CD14-positive monocyte (primary cell): ENCODE measurements around the gene KCNMA1. TPM values are rescaled to one million over a fixed set of nuclear protein-coding genes. Genes with fewer than 3 reads are reported as not detected.

Experiments
- DNase-seq, 3 donors: peaks; one replicate each; pipeline ENCODE4 v3.0.0-alpha.2; 2011 to 2022
- H2AFZ ChIP-seq: 2 replicates; pipeline ENCODE4 v1.6.0; 2012; ENCODE audit warnings: mild to moderate bottlenecking, low read depth, low read length, inconsistent platforms; ENCODE audit not compliant: insufficient read depth, poor library complexity, severe bottlenecking
- H3K27ac ChIP-seq, 2 donors: 1 replicate in 1 of 2; 2 replicates in 1 of 2; pipeline ENCODE4 v1.5.1; 2012 to 2013; ENCODE audit warnings: low read length in 2 of 2, control low read depth in 1 of 2, inconsistent platforms in 1 of 2, low read depth in 1 of 2, mild to moderate bottlenecking in 1 of 2
- H3K27me3 ChIP-seq, 2 donors: one replicate each; pipeline versions ENCODE4 v1.6.0 to v1.6.1; 2011 to 2013; ENCODE audit warnings: low read length in 2 of 2; ENCODE audit not compliant: control insufficient read depth in 2 of 2, insufficient read depth in 2 of 2
- H3K36me3 ChIP-seq, 2 donors: replicated peaks in 1 of 2; 1 replicate in 1 of 2; 2 replicates in 1 of 2; pipeline versions ENCODE4 v1.5.1 to v1.6.1; 2012 to 2013; ENCODE audit warnings: low read length in 2 of 2, control low read depth in 1 of 2, inconsistent platforms in 1 of 2, mild to moderate bottlenecking in 1 of 2; ENCODE audit not compliant: insufficient read depth in 2 of 2, control insufficient read depth in 1 of 2
- H3K4me1 ChIP-seq, 2 donors: 1 replicate in 1 of 2; 2 replicates in 1 of 2; pipeline versions ENCODE4 v1.5.1 to v1.6.1; 2012 to 2013; ENCODE audit warnings: low read length in 2 of 2, control low read depth in 1 of 2, inconsistent platforms in 1 of 2, mild to moderate bottlenecking in 1 of 2, moderate library complexity in 1 of 2; ENCODE audit not compliant: insufficient read depth in 2 of 2, control insufficient read depth in 1 of 2
- H3K4me2 ChIP-seq: replicated peaks from 2 replicates; pipeline ENCODE3; 2012; ENCODE audit warnings: low read length, moderate library complexity, mild to moderate bottlenecking; ENCODE audit not compliant: poor library complexity, severe bottlenecking; ENCODE audit errors: extremely low read depth
- H3K4me3 ChIP-seq, 3 experiments: fragments of 200-600 bp in 1 of 3; sonication (generic) in 1 of 3; replicated peaks in 1 of 3; 1 replicate in 2 of 3; 2 replicates in 1 of 3; pipeline ENCODE4 v1.5.1; 2011 to 2013; ENCODE audit warnings: low read length in 3 of 3, mild to moderate bottlenecking in 3 of 3, control low read depth in 2 of 3, low read depth in 2 of 3, inconsistent platforms in 1 of 3, moderate library complexity in 1 of 3
- H3K79me2 ChIP-seq: 2 replicates; pipeline ENCODE4 v1.6.0; 2012; ENCODE audit warnings: mild to moderate bottlenecking, control low read depth, inconsistent platforms, low read length, moderate library complexity; ENCODE audit not compliant: insufficient read depth
- H3K9ac ChIP-seq: 2 replicates; pipeline ENCODE4 v1.6.0; 2017; ENCODE audit warnings: low read length, mild to moderate bottlenecking; ENCODE audit not compliant: insufficient read depth, poor library complexity, severe bottlenecking
- H3K9me3 ChIP-seq, 2 donors: replicated peaks in 1 of 2; 1 replicate in 1 of 2; 2 replicates in 1 of 2; pipeline versions ENCODE4 v1.5.1 to v1.6.1; 2012 to 2013; ENCODE audit warnings: low read length in 2 of 2, control low read depth in 1 of 2; ENCODE audit not compliant: control insufficient read depth in 1 of 2, insufficient read depth in 1 of 2
- H4K20me1 ChIP-seq: 2 replicates; pipeline ENCODE4 v1.6.0; 2012; ENCODE audit warnings: mild to moderate bottlenecking, low read length, control low read depth, moderate library complexity; ENCODE audit not compliant: insufficient read depth
- H3K27ac Mint-ChIP-seq, 7 donors: one replicate each; pipeline ENCODE4 v1.8.0; 2020; ENCODE audit warnings: mild to moderate bottlenecking in 7 of 7, mixed read lengths in 7 of 7, moderate library complexity in 6 of 7, inconsistent platforms in 2 of 7
- H3K27me3 Mint-ChIP-seq, 3 donors: one replicate each; pipeline ENCODE4 v1.8.0; 2021 to 2022; ENCODE audit warnings: low read depth in 3 of 3, mild to moderate bottlenecking in 3 of 3, mixed read lengths in 3 of 3, moderate library complexity in 3 of 3, inconsistent platforms in 1 of 3
- H3K36me3 Mint-ChIP-seq, 2 donors: one replicate each; pipeline ENCODE4 v1.8.0; 2020; ENCODE audit warnings: mixed read lengths in 2 of 2, inconsistent platforms in 1 of 2, mild to moderate bottlenecking in 1 of 2
- H3K4me1 Mint-ChIP-seq: one replicate; pipeline ENCODE4 v1.8.0; 2020; ENCODE audit warnings: mild to moderate bottlenecking, mixed read lengths
- H3K4me3 Mint-ChIP-seq, 2 donors: one replicate each; pipeline ENCODE4 v1.8.0; 2020; ENCODE audit warnings: mild to moderate bottlenecking in 2 of 2, mixed read lengths in 2 of 2, moderate library complexity in 1 of 2
- H3K9me3 Mint-ChIP-seq, 7 donors: one replicate each; pipeline ENCODE4 v1.8.0; 2020 to 2022; ENCODE audit warnings: mixed read lengths in 7 of 7, mild to moderate bottlenecking in 6 of 7, moderate library complexity in 6 of 7, inconsistent platforms in 2 of 7
- CTCF ChIP-seq: fragments of 200-600 bp; IDR thresholded peaks from one replicate; pipeline ENCODE4 v1.8.0; 2022; ENCODE audit warnings: antibody characterized with exemption, mild to moderate bottlenecking
- WGBS: methylation state at CpG from one replicate; pipeline ENCODE4 v1.1.5; 2013; ENCODE audit warnings: missing lambda C conversion rate; ENCODE audit not compliant: insufficient coverage; 5-methylcytosine and 5-hydroxymethylcytosine counted together
- intact Hi-C, 2 donors: fragments of 100-400 bp; cut with micrococcal nuclease; formaldehyde crosslinking; loops; one replicate each; pipeline versions ENCODE4 v1.15.0 to v1.15.1; 2023
- polyA plus RNA-seq, 3 donors: library from polyadenylated mRNA; depleted of rRNA in 1 of 3; unstranded in 2 of 3; stranded (reverse) in 1 of 3; fragments of 300-500 nt in 2 of 3; fragments of >200 nt in 1 of 3; fragmentation: Illumina TruSeq in 2 of 3; gene quantifications; 1 replicate in 2 of 3; 2 replicates in 1 of 3; pipeline ENCODE4 v1.2.3, GENCODE V29; 2012 to 2021

Gene KCNMA1
- polyA plus RNA-seq, 3 donors: 0.11 to 1.0 TPM; not detected in 1

DNA sequence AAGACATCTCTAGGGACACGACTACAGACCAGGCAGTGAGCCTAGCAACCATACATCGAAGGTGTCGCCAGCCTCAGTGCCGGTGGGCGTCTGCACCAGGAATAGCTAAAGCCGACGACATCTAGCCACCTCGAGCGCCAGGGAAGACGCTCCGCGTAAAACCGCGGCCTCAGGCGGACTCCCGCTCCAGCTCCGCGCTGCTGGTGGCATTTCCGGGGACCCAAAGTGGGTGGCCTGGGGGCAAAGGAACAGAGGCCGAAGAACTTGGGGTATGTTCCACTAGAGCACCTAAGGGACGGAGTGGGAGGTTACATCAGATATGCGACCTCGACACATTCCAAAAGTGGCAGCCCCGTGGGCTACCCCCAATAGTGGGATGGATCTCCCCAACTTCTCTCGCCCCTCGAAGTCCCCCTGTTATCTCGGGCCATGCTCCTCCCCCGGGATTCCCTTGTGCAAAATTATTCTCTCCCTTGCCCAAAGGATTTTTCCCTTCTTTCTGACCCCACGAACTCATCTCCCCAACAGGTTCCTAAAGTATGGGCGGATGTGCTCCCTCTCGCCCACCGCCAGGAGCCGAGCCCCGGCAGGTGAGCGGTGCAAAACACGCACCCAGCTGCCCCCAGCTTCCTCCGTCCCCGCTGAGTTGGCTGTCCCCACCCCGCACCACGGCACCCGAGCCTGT is 1.2 kb downstream of the KCNMA1 start:
- WGBS: 5% methylated on average over 36 of the region's 41 CpGs
- Mint-ChIP-seq H3K27me3 (peaks cover 85 to 88% (median 86%) of the 10 kb centered on the region in 3 donors), H3K4me3 (peak overlapping the region; percentile 86 to 98), H3K27ac (no peak overlapping the region), H3K9me3 (peaks cover 0 to 17% (median 8%) of the 10 kb centered on the region in 7 donors), H3K36me3 (peaks cover 0 to 7% of the 10 kb centered on the region in 2 donors), H3K4me1 (peaks cover 18% of the 10 kb centered on the region)
- Histone ChIP-seq H3K27me3 (peaks cover 61 to 82% of the 10 kb centered on the region in 2 donors), H3K4me3 (no peak overlapping the region), H3K9me3 (peaks cover 0 to 24% of the 10 kb centered on the region in 2 donors), H3K4me2 (no peak overlapping the region), H3K4me1 (peaks cover 7 to 11% of the 10 kb centered on the region in 2 donors), H4K20me1 (no peaks in the 10 kb centered on the region), H3K36me3 (no peaks in the 10 kb centered on the region), H3K79me2 (no peaks in the 10 kb centered on the region), H3K27ac (no peak overlapping the region), H2AFZ (no peak overlapping the region), H3K9ac (no peak overlapping the region)
- TF ChIP-seq CTCF: no peak
- intact Hi-C loops: no loop called here
- no peak for DNase-seq

DNA sequence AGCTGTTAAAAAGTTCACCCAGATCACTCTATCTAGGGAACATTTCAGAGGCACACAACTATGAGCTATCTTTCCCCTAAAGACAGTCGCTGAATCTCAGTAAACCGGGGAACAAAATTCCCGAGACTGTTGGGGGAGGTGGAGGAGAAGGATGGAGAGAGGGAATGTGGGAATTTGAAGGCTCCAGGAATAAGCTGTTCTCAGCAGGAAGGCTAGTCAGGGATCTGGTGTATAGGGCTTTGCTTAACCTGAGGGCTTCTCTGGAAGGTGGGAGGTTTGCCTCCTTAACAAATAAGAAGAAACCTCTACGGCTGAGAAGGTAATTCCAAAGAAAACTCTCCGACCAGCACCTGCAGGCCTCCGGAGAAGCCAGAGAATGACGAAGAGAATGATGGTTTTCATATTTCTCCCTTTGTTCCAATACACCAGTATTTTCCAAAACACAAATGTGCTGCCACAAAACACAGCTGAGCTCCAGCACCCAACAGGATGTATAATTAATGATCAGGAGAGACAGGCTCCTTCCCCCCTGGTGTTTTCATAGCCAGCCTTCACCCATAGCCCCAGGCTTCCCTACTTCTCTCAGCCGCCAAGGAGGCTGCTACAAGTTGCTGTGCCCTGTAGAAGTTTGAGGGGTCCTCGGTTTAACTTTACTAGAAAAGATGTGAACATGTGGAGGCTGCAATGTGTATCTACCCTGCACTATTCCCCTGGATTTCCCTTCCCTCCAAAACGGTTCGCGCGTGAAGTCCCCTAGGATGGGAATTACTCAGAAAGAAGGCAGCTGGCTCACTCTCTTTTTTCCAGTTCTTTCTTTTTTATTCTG is 2.0 kb downstream of the KCNMA1 start:
- intact Hi-C loops: no loop called here
- Mint-ChIP-seq H3K27me3 (peaks cover 77 to 82% (median 78%) of the 10 kb centered on the region in 3 donors), H3K4me3 (peak overlapping the region in 1 of 2 donors; percentile 98), H3K36me3 (peaks cover 0 to 7% of the 10 kb centered on the region in 2 donors), H3K27ac (no peak overlapping the region), H3K4me1 (peaks cover 12% of the 10 kb centered on the region), H3K9me3 (peaks cover 0 to 17% (median 8%) of the 10 kb centered on the region in 7 donors)
- WGBS: 63% methylated on average over 4 of the region's 13 CpGs
- Histone ChIP-seq H3K36me3 (no peaks in the 10 kb centered on the region), H3K9me3 (peaks cover 0 to 24% of the 10 kb centered on the region in 2 donors), H3K27ac (no peak overlapping the region), H3K79me2 (no peaks in the 10 kb centered on the region), H2AFZ (no peak overlapping the region), H3K4me2 (no peak overlapping the region), H3K4me1 (peaks cover 2 to 7% of the 10 kb centered on the region in 2 donors), H3K9ac (no peak overlapping the region), H4K20me1 (no peaks in the 10 kb centered on the region), H3K4me3 (no peak overlapping the region), H3K27me3 (peaks cover 56 to 75% of the 10 kb centered on the region in 2 donors)
- no peak for TF ChIP-seq CTCF
- DNase-seq: no peak
